ENCODE measurements around the gene IGFLR1. TPM values are rescaled to one million over a fixed set of nuclear protein-coding genes. Genes with fewer than 3 reads are reported as not detected.
A peak's percentile ranks its signal among the peaks of the same experiment; 100 is the strongest.

IGFLR1 gene
- total RNA-seq, 1 experiment from 2014 or later, result 9.9 TPM

- TF ChIP-seq, protein P1, sequence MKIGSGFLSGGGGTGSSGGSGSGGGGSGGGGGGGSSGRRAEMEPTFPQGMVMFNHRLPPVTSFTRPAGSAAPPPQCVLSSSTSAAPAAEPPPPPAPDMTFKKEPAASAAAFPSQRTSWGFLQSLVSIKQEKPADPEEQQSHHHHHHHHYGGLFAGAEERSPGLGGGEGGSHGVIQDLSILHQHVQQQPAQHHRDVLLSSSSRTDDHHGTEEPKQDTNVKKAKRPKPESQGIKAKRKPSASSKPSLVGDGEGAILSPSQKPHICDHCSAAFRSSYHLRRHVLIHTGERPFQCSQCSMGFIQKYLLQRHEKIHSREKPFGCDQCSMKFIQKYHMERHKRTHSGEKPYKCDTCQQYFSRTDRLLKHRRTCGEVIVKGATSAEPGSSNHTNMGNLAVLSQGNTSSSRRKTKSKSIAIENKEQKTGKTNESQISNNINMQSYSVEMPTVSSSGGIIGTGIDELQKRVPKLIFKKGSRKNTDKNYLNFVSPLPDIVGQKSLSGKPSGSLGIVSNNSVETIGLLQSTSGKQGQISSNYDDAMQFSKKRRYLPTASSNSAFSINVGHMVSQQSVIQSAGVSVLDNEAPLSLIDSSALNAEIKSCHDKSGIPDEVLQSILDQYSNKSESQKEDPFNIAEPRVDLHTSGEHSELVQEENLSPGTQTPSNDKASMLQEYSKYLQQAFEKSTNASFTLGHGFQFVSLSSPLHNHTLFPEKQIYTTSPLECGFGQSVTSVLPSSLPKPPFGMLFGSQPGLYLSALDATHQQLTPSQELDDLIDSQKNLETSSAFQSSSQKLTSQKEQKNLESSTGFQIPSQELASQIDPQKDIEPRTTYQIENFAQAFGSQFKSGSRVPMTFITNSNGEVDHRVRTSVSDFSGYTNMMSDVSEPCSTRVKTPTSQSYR (CRISPR knock-in tag; IDR thresholded peaks at IDR 0.05), result peak; percentile 90
- TF ChIP-seq ZNF232 (CRISPR knock-in tag; IDR thresholded peaks at IDR 0.05) (peak; percentile 88; the same call in 1 of the 2 replicates), CBFB (CRISPR knock-in tag; IDR thresholded peaks at IDR 0.05; ENCODE audit: low read depth) (0 out of 2 replicates have a peak, but pooled peaks have one; percentile 62), CREB1 (CRISPR knock-in tag; IDR thresholded peaks at IDR 0.05) (0 out of 2 replicates have a peak, but pooled peaks have one; percentile 84), SMAD3 (CRISPR knock-in tag; IDR thresholded peaks at IDR 0.05; ENCODE audit: borderline replicate concordance) (peak; percentile 93), ZNF425 (CRISPR knock-in tag; conservative IDR thresholded peaks at IDR 0.05) (no peak), FOXP4 (CRISPR knock-in tag; IDR thresholded peaks at IDR 0.05) (peak; percentile 97), FOXJ3 (CRISPR knock-in tag; IDR thresholded peaks at IDR 0.05; ENCODE audit: borderline replicate concordance) (no peak), NFATC4 (CRISPR knock-in tag; IDR thresholded peaks at IDR 0.05) (no peak), GTF2I (CRISPR knock-in tag; conservative IDR thresholded peaks at IDR 0.05) (no peak), IRF2 (CRISPR knock-in tag; IDR thresholded peaks at IDR 0.05; ENCODE audit: borderline replicate concordance, low read depth) (peak; percentile 76; the same call in 1 of the 2 replicates), E2F5 (CRISPR knock-in tag; IDR thresholded peaks at IDR 0.05) (peak; percentile 93), TEAD4 (CRISPR knock-in tag; IDR thresholded peaks at IDR 0.05) (peak; percentile 97), TCF7 (CRISPR knock-in tag; IDR thresholded peaks at IDR 0.05; ENCODE audit: low read depth) (peak; percentile 95), PRRX2 (CRISPR knock-in tag; IDR thresholded peaks at IDR 0.05) (no peak), OVOL2 (CRISPR knock-in tag; IDR thresholded peaks at IDR 0.05; ENCODE audit: borderline replicate concordance) (no peak), NR3C1 (CRISPR knock-in tag; conservative IDR thresholded peaks at IDR 0.05; ENCODE audit: low read depth) (no peak; the same call in 1 of the 2 replicates), ZBTB21 (CRISPR knock-in tag; IDR thresholded peaks at IDR 0.05; ENCODE audit: borderline replicate concordance) (peak; percentile 90), JAZF1 (CRISPR knock-in tag; IDR thresholded peaks at IDR 0.05) (no peak), ZNF263 (CRISPR knock-in tag; IDR thresholded peaks at IDR 0.05; ENCODE audit: low read depth) (peak; percentile 36; the same call in 1 of the 2 replicates), SMAD4 (CRISPR knock-in tag; IDR thresholded peaks at IDR 0.05) (peak; percentile 94)
- TF ChIP-seq, protein P2, sequence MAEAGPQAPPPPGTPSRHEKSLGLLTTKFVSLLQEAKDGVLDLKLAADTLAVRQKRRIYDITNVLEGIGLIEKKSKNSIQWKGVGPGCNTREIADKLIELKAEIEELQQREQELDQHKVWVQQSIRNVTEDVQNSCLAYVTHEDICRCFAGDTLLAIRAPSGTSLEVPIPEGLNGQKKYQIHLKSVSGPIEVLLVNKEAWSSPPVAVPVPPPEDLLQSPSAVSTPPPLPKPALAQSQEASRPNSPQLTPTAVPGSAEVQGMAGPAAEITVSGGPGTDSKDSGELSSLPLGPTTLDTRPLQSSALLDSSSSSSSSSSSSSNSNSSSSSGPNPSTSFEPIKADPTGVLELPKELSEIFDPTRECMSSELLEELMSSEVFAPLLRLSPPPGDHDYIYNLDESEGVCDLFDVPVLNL (CRISPR knock-in tag; IDR thresholded peaks at IDR 0.05; ENCODE audit: borderline replicate concordance, low read depth), result peak; percentile 87; the same call in 1 of the 2 replicates
- TF ChIP-seq, protein P3, sequence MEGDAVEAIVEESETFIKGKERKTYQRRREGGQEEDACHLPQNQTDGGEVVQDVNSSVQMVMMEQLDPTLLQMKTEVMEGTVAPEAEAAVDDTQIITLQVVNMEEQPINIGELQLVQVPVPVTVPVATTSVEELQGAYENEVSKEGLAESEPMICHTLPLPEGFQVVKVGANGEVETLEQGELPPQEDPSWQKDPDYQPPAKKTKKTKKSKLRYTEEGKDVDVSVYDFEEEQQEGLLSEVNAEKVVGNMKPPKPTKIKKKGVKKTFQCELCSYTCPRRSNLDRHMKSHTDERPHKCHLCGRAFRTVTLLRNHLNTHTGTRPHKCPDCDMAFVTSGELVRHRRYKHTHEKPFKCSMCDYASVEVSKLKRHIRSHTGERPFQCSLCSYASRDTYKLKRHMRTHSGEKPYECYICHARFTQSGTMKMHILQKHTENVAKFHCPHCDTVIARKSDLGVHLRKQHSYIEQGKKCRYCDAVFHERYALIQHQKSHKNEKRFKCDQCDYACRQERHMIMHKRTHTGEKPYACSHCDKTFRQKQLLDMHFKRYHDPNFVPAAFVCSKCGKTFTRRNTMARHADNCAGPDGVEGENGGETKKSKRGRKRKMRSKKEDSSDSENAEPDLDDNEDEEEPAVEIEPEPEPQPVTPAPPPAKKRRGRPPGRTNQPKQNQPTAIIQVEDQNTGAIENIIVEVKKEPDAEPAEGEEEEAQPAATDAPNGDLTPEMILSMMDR (IDR thresholded peaks at IDR 0.05), result no peak
- TF ChIP-seq, protein P4, sequence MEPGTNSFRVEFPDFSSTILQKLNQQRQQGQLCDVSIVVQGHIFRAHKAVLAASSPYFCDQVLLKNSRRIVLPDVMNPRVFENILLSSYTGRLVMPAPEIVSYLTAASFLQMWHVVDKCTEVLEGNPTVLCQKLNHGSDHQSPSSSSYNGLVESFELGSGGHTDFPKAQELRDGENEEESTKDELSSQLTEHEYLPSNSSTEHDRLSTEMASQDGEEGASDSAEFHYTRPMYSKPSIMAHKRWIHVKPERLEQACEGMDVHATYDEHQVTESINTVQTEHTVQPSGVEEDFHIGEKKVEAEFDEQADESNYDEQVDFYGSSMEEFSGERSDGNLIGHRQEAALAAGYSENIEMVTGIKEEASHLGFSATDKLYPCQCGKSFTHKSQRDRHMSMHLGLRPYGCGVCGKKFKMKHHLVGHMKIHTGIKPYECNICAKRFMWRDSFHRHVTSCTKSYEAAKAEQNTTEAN (CRISPR knock-in tag; IDR thresholded peaks at IDR 0.05), result peak; percentile 94
- TF ChIP-seq, protein P5, sequence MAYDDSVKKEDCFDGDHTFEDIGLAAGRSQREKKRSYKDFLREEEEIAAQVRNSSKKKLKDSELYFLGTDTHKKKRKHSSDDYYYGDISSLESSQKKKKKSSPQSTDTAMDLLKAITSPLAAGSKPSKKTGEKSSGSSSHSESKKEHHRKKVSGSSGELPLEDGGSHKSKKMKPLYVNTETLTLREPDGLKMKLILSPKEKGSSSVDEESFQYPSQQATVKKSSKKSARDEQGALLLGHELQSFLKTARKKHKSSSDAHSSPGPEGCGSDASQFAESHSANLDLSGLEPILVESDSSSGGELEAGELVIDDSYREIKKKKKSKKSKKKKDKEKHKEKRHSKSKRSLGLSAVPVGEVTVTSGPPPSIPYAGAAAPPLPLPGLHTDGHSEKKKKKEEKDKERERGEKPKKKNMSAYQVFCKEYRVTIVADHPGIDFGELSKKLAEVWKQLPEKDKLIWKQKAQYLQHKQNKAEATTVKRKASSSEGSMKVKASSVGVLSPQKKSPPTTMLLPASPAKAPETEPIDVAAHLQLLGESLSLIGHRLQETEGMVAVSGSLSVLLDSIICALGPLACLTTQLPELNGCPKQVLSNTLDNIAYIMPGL (CRISPR knock-in tag; IDR thresholded peaks at IDR 0.05), result peak; percentile 71; the same call in 1 of the 2 replicates
Measured at GRCh38 chr19:35704218-35704617, 38.0 kb downstream of the IGFLR1 start, which contains the start of gene ZBTB32 (continued).
